COR-L47 (cell line): ENCODE results near the gene RHOJ.
"Not testable (repeated sequence)": the region's sequence is repeated elsewhere in the genome, so short reads cannot be mapped to it uniquely, and the experiment has no call there.

Experiments
- DNase-seq: peaks from one replicate; lab custom pipeline; 2025; lab: John Stamatoyannopoulos, UW

RHOJ gene

GRCh38 chr14:63268771-63269170 is 64.5 kb downstream of the RHOJ start:
- DNase-seq, result no peak

- DNase-seq, result no peak
Measured at GRCh38 chr14:63269561-63270225, 65.5 kb downstream of the RHOJ start.

- no peak for DNase-seq
Measured at GRCh38 chr14:63273129-63273528, 68.9 kb downstream of the RHOJ start.

GRCh38 chr14:63273717-63274655 is 69.7 kb downstream of the RHOJ start:
- no peak for DNase-seq

GRCh38 chr14:63275611-63276010 is 71.4 kb downstream of the RHOJ start:
- peak; percentile 71 for DNase-seq

- peak; percentile 71 for DNase-seq
Measured at GRCh38 chr14:63276016-63276415, 71.8 kb downstream of the RHOJ start.

GRCh38 chr14:63276492-63277342 is 72.5 kb downstream of the RHOJ start:
- peak; percentile 64 for DNase-seq

GRCh38 chr14:63277591-63278183 is 73.4 kb downstream of the RHOJ start:
- DNase-seq, result peak; percentile 28

- DNase-seq, result not testable (repeated sequence)
Measured at GRCh38 chr14:63279933-63280332, 75.7 kb downstream of the RHOJ start.

GRCh38 chr14:63282997-63283883 is 79.0 kb downstream of the RHOJ start:
- no peak for DNase-seq

- DNase-seq, result no peak
Measured at GRCh38 chr14:63283884-63284248, 79.6 kb downstream of the RHOJ start.

GRCh38 chr14:63286071-63286470 is 81.8 kb downstream of the RHOJ start:
- peak; percentile 92 for DNase-seq

- DNase-seq, result peak; percentile 11
Measured at GRCh38 chr14:63287666-63288483, 83.6 kb downstream of the RHOJ start.

GRCh38 chr14:63288853-63289252 is 84.6 kb downstream of the RHOJ start:
- DNase-seq, result no peak

GRCh38 chr14:63290741-63291430 is 86.6 kb downstream of the RHOJ start:
- DNase-seq, result no peak

- DNase-seq, result no peak
Measured at GRCh38 chr14:63292805-63293204, 88.6 kb downstream of the RHOJ start.

- DNase-seq, result no peak
Measured at GRCh38 chr14:63295231-63295685, 91.0 kb downstream of the RHOJ start.

- no peak for DNase-seq
Measured at GRCh38 chr14:63296060-63296563, 91.9 kb downstream of the RHOJ start.
